Ishikawa (cell line): Measurements from ENCODE around the gene PHKG2.

Source experiments
- CEBPB ChIP-seq: IDR thresholded peaks from 2 replicates; pipeline ENCODE4 v1.6.1; 2012
- CREB1 ChIP-seq: IDR thresholded peaks from 2 replicates; pipeline ENCODE4 v1.6.1; 2012; ENCODE audit warnings: low read depth
- EGR1 ChIP-seq: IDR thresholded peaks from 2 replicates; pipeline ENCODE4 v1.6.1; 2012
- EP300 ChIP-seq: IDR thresholded peaks from 2 replicates; pipeline ENCODE4 v1.6.1; 2012; ENCODE audit warnings: borderline replicate concordance
- FOXM1 ChIP-seq: IDR thresholded peaks from 2 replicates; pipeline ENCODE4 v1.6.1; 2012; ENCODE audit warnings: low read depth, borderline replicate concordance
- NFIC ChIP-seq: IDR thresholded peaks from 2 replicates; pipeline ENCODE4 v1.6.1; 2012
- RAD21 ChIP-seq: IDR thresholded peaks from 2 replicates; pipeline ENCODE4 v1.6.1; 2012; ENCODE audit warnings: low read depth
- REST ChIP-seq: IDR thresholded peaks from 2 replicates; pipeline ENCODE4 v1.6.1; 2012; ENCODE audit warnings: low read depth, mild to moderate bottlenecking
- TAF1 ChIP-seq: IDR thresholded peaks from 2 replicates; pipeline ENCODE4 v1.6.1; 2012; ENCODE audit warnings: low read depth, mild to moderate bottlenecking
- TCF12 ChIP-seq: IDR thresholded peaks from 2 replicates; pipeline ENCODE4 v1.6.1; 2012; ENCODE audit warnings: low read depth
- TEAD4 ChIP-seq: IDR thresholded peaks from 2 replicates; pipeline ENCODE4 v1.6.1; 2012
- USF1 ChIP-seq: IDR thresholded peaks from 2 replicates; pipeline ENCODE4 v1.6.1; 2012
- YY1 ChIP-seq: IDR thresholded peaks from 2 replicates; pipeline ENCODE4 v1.6.1; 2012; ENCODE audit warnings: low read depth
- ZBTB7A ChIP-seq: IDR thresholded peaks from 2 replicates; pipeline ENCODE4 v1.6.1; 2012; ENCODE audit warnings: low read depth
- TF ChIP-seq, protein P1 (sequence below): IDR thresholded peaks from 2 replicates; pipeline ENCODE4 v1.6.1; 2012

The PHKG2 gene

DNA sequence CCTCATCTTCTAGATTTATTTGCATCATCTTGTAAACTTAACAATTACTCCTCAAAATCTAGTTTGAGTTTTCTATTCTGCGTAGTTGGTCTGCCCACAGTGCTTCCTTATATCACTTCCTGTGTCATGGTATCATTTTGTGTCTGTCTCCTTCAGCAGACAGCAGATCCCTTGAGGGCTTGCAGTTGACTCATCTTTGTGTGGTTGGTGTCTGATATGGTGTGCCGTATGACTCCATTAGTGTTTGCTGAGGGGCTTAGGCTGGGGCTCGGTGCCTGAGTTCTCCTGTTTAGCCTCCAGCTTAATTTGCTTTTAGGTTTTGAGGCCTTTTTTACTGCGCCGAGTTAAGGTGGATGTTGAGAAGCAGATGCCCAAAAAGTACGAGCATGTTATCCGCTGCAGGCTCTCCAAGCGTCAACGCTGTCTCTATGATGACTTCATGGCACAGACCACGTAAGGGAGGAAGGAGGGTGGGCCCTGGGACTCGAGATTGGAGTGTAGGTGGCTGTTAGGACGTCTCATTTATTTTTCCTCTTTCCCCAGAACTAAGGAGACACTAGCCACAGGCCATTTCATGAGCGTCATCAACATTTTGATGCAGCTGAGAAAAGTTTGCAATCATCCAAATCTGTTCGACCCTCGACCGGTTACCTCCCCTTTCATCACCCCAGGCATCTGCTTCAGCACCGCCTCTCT lies 32.3 kb upstream of the PHKG2 start:
- TF ChIP-seq FOXM1: no peak
- no peak for TF ChIP-seq ZBTB7A
- no peak for TF ChIP-seq CREB1
- no peak for TF ChIP-seq NFIC
- TF ChIP-seq, protein P1, sequence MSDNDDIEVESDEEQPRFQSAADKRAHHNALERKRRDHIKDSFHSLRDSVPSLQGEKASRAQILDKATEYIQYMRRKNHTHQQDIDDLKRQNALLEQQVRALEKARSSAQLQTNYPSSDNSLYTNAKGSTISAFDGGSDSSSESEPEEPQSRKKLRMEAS: no peak
- no peak for TF ChIP-seq EP300
- TF ChIP-seq TEAD4: no peak
- no peak for TF ChIP-seq CEBPB
- TF ChIP-seq USF1: no peak
- no peak for TF ChIP-seq REST
- no peak for TF ChIP-seq TAF1

DNA sequence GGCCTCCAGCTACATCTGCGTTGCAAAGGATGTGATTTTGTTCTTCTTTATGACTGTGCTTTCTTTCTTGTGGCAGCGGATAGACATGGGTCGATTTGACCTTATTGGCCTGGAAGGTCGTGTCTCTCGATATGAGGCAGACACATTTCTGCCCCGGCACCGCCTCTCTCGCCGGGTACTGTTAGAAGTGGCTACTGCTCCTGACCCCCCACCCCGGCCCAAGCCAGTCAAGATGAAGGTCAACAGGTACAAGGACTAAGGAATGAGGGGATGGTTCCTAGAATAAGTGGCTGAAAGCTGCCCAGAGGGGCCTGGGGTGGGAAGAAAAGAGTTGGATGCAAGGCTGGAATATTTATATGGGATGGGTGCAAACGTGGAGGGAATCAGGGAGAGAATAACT lies 28.1 kb upstream of the PHKG2 start:
- no peak for TF ChIP-seq NFIC
- no peak for TF ChIP-seq USF1
- no peak for TF ChIP-seq FOXM1
- no peak for TF ChIP-seq REST
- no peak for TF ChIP-seq EP300
- TF ChIP-seq, protein P1: no peak

DNA sequence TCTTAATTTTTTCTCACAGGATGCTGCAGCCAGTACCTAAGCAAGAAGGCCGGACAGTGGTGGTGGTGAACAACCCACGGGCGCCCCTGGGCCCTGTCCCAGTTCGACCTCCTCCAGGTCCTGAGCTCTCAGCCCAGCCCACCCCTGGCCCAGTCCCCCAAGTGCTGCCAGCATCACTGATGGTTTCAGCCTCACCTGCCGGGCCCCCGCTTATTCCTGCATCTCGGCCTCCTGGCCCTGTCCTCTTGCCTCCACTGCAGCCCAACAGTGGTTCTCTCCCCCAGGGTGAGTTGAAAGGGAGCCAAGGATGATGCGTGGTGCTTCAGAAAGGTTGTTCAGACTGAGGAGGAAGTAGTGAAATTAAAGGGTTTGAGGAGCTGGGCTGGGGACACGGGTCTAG lies 27.5 kb upstream of the PHKG2 start:
- TF ChIP-seq NFIC (no peak), CREB1 (no peak), YY1 (no peak), CEBPB (no peak), TCF12 (no peak), EP300 (no peak), TAF1 (no peak), RAD21 (no peak), REST (no peak), TEAD4 (no peak), USF1 (no peak), EGR1 (no peak)
- TF ChIP-seq, protein P1: no peak

- TF ChIP-seq RAD21: no peak
- no peak for TF ChIP-seq ZBTB7A
- no peak for TF ChIP-seq EP300
- no peak for TF ChIP-seq CEBPB
- TF ChIP-seq REST: no peak
- TF ChIP-seq NFIC: no peak
- TF ChIP-seq FOXM1: no peak
- no peak for TF ChIP-seq TEAD4
- TF ChIP-seq EGR1: no peak
These were observed 27.1 kb upstream of the PHKG2 start for GRCh38 chr16:30721167-30721566.
